GM23338 (cell line): ENCODE measurements around the gene CACNA1C.

Source experiments
- CREB1 ChIP-seq: fragments of 250-450 bp; sonication (Bioruptor Pico); IDR thresholded peaks from 2 replicates; pipeline ENCODE4 v1.5.0; 2020; ENCODE audit warnings: low read depth, mild to moderate bottlenecking, moderate library complexity
- EZH2 ChIP-seq: fragments of 200-600 bp; sonication (generic); IDR thresholded peaks from one replicate; pipeline ENCODE4 v1.8.0; 2017; ENCODE audit warnings: antibody characterized with exemption, mild to moderate bottlenecking, low read depth; ENCODE audit not compliant: unreplicated experiment
- EZH2phosphoT487 ChIP-seq: fragments of 200-600 bp; sonication (generic); IDR thresholded peaks from one replicate; pipeline ENCODE4 v1.8.1; 2018; ENCODE audit warnings: antibody characterized with exemption; ENCODE audit not compliant: unreplicated experiment
- POLR2AphosphoS5 ChIP-seq: IDR thresholded peaks from 2 replicates; pipeline ENCODE4 v1.6.1; 2016; ENCODE audit warnings: antibody characterized with exemption, low read depth
- TF ChIP-seq, protein P1 (sequence below), 2 experiments: fragments of 200-600 bp in 1 of 2; sonication (generic) in 1 of 2; conservative IDR thresholded peaks; 2 replicates each; pipeline versions ENCODE4 v1.5.1 to v1.6.1; 2016 to 2017; ENCODE audit warnings: antibody characterized with exemption in 2 of 2, low read depth in 2 of 2, mild to moderate bottlenecking in 2 of 2, moderate library complexity in 1 of 2
- TF ChIP-seq, protein P2 (sequence below): IDR thresholded peaks from one replicate; pipeline ENCODE4 v1.6.1; 2018; ENCODE audit warnings: antibody characterized with exemption; ENCODE audit not compliant: unreplicated experiment
- TF ChIP-seq, protein P3 (sequence below): IDR thresholded peaks from 2 replicates; pipeline ENCODE4 v1.6.1; 2016; ENCODE audit warnings: antibody characterized with exemption
- TF ChIP-seq, protein P4 (sequence below): fragments of 250-450 bp; sonication (Bioruptor Pico); IDR thresholded peaks from 2 replicates; pipeline ENCODE4 v1.5.0; 2020; ENCODE audit warnings: mild to moderate bottlenecking, moderate library complexity

DNA sequence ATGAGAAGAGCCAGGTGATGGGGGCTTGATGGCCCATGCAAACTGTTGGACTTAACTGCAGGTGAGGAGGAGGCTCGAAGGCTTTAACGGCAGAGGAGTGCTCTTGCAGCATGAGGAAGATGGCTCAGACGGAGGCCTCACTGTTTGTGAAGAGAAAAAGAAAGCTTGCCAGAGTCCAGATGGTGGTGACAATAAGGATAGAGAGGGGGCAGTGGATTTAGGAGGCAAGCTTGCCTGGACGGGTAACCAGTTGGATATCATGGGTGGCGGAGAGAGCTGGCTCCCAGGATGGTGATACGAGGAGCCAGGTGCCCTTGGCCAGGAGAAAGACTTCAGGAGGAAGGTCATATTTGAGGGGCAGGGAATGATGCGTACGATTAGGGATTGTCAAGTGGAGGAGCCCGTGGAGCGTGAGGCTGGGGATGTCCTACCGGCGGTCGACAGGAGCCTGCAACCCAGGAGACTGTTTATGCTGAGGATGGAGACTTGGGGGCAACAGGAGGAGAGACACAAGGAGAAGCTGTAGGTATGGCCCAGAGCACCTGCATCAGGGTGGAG lies 71.8 kb downstream of the CACNA1C start:
- TF ChIP-seq, protein P1, sequence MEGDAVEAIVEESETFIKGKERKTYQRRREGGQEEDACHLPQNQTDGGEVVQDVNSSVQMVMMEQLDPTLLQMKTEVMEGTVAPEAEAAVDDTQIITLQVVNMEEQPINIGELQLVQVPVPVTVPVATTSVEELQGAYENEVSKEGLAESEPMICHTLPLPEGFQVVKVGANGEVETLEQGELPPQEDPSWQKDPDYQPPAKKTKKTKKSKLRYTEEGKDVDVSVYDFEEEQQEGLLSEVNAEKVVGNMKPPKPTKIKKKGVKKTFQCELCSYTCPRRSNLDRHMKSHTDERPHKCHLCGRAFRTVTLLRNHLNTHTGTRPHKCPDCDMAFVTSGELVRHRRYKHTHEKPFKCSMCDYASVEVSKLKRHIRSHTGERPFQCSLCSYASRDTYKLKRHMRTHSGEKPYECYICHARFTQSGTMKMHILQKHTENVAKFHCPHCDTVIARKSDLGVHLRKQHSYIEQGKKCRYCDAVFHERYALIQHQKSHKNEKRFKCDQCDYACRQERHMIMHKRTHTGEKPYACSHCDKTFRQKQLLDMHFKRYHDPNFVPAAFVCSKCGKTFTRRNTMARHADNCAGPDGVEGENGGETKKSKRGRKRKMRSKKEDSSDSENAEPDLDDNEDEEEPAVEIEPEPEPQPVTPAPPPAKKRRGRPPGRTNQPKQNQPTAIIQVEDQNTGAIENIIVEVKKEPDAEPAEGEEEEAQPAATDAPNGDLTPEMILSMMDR (conservative IDR thresholded peaks at IDR 0.05; ENCODE audit: low read depth in 2 of 2), result no peak
- no peak for TF ChIP-seq EZH2phosphoT487
- TF ChIP-seq, protein P2, sequence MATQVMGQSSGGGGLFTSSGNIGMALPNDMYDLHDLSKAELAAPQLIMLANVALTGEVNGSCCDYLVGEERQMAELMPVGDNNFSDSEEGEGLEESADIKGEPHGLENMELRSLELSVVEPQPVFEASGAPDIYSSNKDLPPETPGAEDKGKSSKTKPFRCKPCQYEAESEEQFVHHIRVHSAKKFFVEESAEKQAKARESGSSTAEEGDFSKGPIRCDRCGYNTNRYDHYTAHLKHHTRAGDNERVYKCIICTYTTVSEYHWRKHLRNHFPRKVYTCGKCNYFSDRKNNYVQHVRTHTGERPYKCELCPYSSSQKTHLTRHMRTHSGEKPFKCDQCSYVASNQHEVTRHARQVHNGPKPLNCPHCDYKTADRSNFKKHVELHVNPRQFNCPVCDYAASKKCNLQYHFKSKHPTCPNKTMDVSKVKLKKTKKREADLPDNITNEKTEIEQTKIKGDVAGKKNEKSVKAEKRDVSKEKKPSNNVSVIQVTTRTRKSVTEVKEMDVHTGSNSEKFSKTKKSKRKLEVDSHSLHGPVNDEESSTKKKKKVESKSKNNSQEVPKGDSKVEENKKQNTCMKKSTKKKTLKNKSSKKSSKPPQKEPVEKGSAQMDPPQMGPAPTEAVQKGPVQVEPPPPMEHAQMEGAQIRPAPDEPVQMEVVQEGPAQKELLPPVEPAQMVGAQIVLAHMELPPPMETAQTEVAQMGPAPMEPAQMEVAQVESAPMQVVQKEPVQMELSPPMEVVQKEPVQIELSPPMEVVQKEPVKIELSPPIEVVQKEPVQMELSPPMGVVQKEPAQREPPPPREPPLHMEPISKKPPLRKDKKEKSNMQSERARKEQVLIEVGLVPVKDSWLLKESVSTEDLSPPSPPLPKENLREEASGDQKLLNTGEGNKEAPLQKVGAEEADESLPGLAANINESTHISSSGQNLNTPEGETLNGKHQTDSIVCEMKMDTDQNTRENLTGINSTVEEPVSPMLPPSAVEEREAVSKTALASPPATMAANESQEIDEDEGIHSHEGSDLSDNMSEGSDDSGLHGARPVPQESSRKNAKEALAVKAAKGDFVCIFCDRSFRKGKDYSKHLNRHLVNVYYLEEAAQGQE, result no peak
- TF ChIP-seq, protein P3, sequence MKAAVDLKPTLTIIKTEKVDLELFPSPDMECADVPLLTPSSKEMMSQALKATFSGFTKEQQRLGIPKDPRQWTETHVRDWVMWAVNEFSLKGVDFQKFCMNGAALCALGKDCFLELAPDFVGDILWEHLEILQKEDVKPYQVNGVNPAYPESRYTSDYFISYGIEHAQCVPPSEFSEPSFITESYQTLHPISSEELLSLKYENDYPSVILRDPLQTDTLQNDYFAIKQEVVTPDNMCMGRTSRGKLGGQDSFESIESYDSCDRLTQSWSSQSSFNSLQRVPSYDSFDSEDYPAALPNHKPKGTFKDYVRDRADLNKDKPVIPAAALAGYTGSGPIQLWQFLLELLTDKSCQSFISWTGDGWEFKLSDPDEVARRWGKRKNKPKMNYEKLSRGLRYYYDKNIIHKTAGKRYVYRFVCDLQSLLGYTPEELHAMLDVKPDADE, result no peak
- TF ChIP-seq POLR2AphosphoS5, result no peak
- no peak for TF ChIP-seq EZH2
- no peak for TF ChIP-seq CREB1 (CRISPR knock-in tag)
- TF ChIP-seq, protein P4, sequence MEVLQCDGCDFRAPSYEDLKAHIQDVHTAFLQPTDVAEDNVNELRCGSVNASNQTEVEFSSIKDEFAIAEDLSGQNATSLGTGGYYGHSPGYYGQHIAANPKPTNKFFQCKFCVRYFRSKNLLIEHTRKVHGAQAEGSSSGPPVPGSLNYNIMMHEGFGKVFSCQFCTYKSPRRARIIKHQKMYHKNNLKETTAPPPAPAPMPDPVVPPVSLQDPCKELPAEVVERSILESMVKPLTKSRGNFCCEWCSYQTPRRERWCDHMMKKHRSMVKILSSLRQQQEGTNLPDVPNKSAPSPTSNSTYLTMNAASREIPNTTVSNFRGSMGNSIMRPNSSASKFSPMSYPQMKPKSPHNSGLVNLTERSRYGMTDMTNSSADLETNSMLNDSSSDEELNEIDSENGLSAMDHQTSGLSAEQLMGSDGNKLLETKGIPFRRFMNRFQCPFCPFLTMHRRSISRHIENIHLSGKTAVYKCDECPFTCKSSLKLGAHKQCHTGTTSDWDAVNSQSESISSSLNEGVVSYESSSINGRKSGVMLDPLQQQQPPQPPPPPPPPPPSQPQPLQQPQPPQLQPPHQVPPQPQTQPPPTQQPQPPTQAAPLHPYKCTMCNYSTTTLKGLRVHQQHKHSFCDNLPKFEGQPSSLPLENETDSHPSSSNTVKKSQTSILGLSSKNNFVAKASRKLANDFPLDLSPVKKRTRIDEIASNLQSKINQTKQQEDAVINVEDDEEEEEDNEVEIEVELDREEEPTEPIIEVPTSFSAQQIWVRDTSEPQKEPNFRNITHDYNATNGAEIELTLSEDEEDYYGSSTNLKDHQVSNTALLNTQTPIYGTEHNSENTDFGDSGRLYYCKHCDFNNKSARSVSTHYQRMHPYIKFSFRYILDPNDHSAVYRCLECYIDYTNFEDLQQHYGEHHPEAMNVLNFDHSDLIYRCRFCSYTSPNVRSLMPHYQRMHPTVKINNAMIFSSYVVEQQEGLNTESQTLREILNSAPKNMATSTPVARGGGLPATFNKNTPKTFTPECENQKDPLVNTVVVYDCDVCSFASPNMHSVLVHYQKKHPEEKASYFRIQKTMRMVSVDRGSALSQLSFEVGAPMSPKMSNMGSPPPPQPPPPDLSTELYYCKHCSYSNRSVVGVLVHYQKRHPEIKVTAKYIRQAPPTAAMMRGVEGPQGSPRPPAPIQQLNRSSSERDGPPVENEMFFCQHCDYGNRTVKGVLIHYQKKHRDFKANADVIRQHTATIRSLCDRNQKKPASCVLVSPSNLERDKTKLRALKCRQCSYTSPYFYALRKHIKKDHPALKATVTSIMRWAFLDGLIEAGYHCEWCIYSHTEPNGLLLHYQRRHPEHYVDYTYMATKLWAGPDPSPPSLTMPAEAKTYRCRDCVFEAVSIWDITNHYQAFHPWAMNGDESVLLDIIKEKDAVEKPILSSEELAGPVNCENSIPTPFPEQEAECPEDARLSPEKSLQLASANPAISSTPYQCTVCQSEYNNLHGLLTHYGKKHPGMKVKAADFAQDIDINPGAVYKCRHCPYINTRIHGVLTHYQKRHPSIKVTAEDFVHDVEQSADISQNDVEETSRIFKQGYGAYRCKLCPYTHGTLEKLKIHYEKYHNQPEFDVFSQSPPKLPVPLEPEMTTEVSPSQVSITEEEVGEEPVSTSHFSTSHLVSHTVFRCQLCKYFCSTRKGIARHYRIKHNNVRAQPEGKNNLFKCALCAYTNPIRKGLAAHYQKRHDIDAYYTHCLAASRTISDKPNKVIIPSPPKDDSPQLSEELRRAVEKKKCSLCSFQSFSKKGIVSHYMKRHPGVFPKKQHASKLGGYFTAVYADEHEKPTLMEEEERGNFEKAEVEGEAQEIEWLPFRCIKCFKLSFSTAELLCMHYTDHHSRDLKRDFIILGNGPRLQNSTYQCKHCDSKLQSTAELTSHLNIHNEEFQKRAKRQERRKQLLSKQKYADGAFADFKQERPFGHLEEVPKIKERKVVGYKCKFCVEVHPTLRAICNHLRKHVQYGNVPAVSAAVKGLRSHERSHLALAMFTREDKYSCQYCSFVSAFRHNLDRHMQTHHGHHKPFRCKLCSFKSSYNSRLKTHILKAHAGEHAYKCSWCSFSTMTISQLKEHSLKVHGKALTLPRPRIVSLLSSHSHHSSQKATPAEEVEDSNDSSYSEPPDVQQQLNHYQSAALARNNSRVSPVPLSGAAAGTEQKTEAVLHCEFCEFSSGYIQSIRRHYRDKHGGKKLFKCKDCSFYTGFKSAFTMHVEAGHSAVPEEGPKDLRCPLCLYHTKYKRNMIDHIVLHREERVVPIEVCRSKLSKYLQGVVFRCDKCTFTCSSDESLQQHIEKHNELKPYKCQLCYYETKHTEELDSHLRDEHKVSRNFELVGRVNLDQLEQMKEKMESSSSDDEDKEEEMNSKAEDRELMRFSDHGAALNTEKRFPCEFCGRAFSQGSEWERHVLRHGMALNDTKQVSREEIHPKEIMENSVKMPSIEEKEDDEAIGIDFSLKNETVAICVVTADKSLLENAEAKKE (CRISPR knock-in tag), result no peak
